ENCODE data around the gene CA10. TPM values are rescaled to one million over a fixed set of nuclear protein-coding genes. Genes with fewer than 3 reads are reported as not detected.

The CA10 gene
- total RNA-seq, 2 donors from 2014 or later: not detected

- H3K36me3 ChIP-seq: no peaks in the 10 kb centered on the region
- no peak overlapping the region for H3K4me3 ChIP-seq
- TF ChIP-seq CTCF (IDR thresholded peaks at IDR 0.05): no peak
- H3K4me1 ChIP-seq: no peaks in the 10 kb centered on the region
- no peak overlapping the region for H3K27ac ChIP-seq
- no peak for DNase-seq (ENCODE audit: low spot score)
- no peaks in the 10 kb centered on the region for H3K9me3 ChIP-seq
- no peaks in the 10 kb centered on the region for H3K27me3 ChIP-seq
These were observed 415.0 kb downstream of the CA10 start for GRCh38 chr17:51743477-51743876.

DNA sequence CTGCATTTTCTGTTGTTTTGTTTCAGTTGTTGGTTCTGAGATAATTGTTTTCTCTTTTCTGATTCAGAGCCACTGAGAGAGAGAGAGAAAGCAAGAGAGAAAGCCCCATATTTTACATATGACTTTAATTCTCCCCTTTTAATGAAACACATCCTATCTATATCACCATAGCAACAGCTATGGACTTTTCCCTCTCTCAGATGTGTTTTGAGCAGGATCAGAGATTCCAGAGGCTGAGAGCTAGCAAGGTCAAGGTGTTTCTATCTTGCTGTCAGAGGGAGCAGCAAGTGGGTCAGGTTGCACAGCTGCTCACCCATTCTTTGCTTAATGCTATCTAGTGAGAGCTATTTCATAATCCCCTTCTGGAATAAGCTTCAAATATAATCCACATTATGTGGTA is 415.9 kb downstream of the CA10 start:
- TF ChIP-seq CTCF (IDR thresholded peaks at IDR 0.05): no peak
- no peak for DNase-seq (ENCODE audit: low spot score)
- no peak overlapping the region for H3K4me3 ChIP-seq
- H3K36me3 ChIP-seq: no peaks in the 10 kb centered on the region
- H3K9me3 ChIP-seq: no peaks in the 10 kb centered on the region
- H3K27ac ChIP-seq: no peak overlapping the region
- H3K4me1 ChIP-seq: no peaks in the 10 kb centered on the region
- no peaks in the 10 kb centered on the region for H3K27me3 ChIP-seq

DNA sequence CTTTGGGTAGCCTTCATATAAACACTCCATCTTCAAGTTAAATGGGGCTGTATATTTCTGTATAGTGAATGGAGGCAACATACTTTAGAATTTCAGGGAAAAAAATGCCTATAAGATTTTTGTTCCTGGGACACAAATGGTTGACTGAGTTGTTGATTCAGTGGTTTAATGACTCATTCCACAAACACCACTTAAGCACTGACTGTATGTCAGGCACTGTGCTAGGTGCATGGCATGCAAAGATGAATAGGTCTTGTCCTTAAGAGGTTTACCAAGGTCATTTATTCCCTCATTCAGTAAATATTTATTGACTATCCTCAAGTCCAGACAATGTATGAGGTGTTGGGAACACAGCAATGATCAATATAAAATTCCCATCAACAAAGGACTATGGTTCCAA is 417.1 kb downstream of the CA10 start:
- Histone ChIP-seq H3K9me3 (no peaks in the 10 kb centered on the region), H3K36me3 (no peaks in the 10 kb centered on the region), H3K27ac (no peak overlapping the region), H3K27me3 (no peaks in the 10 kb centered on the region), H3K4me1 (no peaks in the 10 kb centered on the region), H3K4me3 (no peak overlapping the region)
- no peak for DNase-seq (ENCODE audit: low spot score)
- no peak for TF ChIP-seq CTCF (IDR thresholded peaks at IDR 0.05)

- Histone ChIP-seq H3K4me3 (no peak overlapping the region), H3K9me3 (no peaks in the 10 kb centered on the region), H3K27me3 (no peaks in the 10 kb centered on the region), H3K27ac (no peak overlapping the region), H3K4me1 (no peaks in the 10 kb centered on the region), H3K36me3 (no peaks in the 10 kb centered on the region)
- no peak for TF ChIP-seq CTCF (IDR thresholded peaks at IDR 0.05)
- no peak for DNase-seq (ENCODE audit: low spot score)
These were observed 418.0 kb downstream of the CA10 start for GRCh38 chr17:51740531-51740930.

DNA sequence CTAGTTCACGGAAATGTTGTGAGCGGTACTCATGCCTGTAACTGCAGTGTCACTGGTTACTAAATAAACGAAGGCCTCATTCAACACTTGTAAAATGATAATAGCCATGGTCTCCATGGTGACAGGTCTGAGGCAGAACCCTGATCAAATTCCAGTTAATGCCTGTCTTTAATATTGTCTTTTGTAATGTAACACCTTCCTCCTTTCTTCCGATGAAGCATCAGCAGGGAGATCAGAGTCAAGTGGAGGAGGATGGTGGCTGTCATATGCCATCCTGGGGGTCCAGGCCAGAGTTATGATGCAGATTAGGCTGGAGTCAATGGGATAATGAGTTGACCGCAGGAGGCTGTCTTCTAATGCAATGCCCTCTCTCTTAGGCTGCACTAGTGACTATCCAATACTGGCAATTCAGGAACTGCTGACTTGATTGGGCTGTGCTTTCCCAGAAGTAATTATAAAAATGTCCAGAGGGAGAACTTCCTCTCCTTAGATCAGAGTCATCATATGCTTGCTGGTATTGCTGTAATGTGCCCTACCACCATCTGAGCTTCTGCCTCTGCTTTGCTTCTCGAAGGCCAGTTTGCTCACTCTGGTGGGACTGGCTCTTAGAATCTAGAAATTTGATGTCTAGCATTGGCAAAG is 419.1 kb downstream of the CA10 start:
- Histone ChIP-seq H3K4me3 (no peak overlapping the region), H3K27ac (no peak overlapping the region), H3K4me1 (no peaks in the 10 kb centered on the region), H3K36me3 (no peaks in the 10 kb centered on the region), H3K27me3 (no peaks in the 10 kb centered on the region), H3K9me3 (no peaks in the 10 kb centered on the region)
- no peak for DNase-seq (ENCODE audit: low spot score)
- TF ChIP-seq CTCF (IDR thresholded peaks at IDR 0.05): no peak

DNA sequence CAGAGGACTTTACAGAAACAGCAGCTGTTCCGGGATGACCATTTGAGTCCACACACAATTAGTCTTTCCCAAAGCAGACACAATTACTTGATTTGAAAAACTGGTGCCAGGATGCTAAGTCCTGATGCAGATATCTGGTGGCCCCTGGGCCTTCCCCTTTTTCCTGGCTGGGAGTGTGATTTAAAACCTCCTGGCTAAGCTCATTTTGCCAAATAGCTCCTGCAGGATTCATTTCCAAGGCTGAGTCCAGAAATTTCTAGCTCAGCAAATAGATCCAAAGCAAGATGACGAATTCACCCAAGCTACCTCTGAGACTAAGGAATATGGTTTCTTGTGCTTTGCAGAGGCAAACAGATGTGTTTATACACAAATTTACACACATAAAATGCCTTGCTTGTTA is 422.2 kb downstream of the CA10 start:
- no peak for DNase-seq (ENCODE audit: low spot score)
- no peak for TF ChIP-seq CTCF (IDR thresholded peaks at IDR 0.05)
- no peak overlapping the region for H3K4me3 ChIP-seq
- no peaks in the 10 kb centered on the region for H3K27me3 ChIP-seq
- no peak overlapping the region for H3K27ac ChIP-seq
- no peaks in the 10 kb centered on the region for H3K9me3 ChIP-seq
- H3K4me1 ChIP-seq: no peaks in the 10 kb centered on the region
- no peaks in the 10 kb centered on the region for H3K36me3 ChIP-seq
